OCI-LY1 (cell line): ENCODE data around the gene MICALL2.

Experiments used
- CTCF ChIP-seq: fragments of 200-600 bp; sonication (generic), shearing (Covaris generic); IDR thresholded peaks from 2 replicates; pipeline ENCODE4 v1.5.1; 2017; ENCODE audit warnings: mild to moderate bottlenecking, antibody characterized with exemption, low read length, moderate library complexity, mixed read lengths
- EZH2 ChIP-seq: fragments of 200-600 bp; sonication (generic), shearing (Covaris generic); IDR thresholded peaks from 2 replicates; pipeline ENCODE4 v1.8.0; 2017; ENCODE audit warnings: borderline replicate concordance, mixed run types, mild to moderate bottlenecking, antibody characterized with exemption, low read length, moderate library complexity, mixed read lengths

GRCh38 chr7:1464694-1465093 lies 5.4 kb upstream of the MICALL2 start:
- TF ChIP-seq CTCF = no peak
- TF ChIP-seq EZH2 = no peak
